SJCRH30 (cell line): Measurements from ENCODE around the gene PTBP3. TPM values are rescaled to one million over a fixed set of nuclear protein-coding genes. Genes with fewer than 3 reads are reported as not detected.
A peak's percentile ranks its signal among the peaks of the same experiment; 100 is the strongest.

ENCODE experiments used
- DNase-seq, 2 experiments: peaks; one replicate each; pipeline ENCODE4 v3.0.0-alpha.2; 2015 to 2020
- H3K27ac ChIP-seq: fragments of 250-450 bp; sonication (Bioruptor Pico); 2 replicates; pipeline ENCODE4 v1.5.1; 2020; ENCODE audit warnings: mild to moderate bottlenecking, moderate library complexity
- H3K27me3 ChIP-seq: fragments of 250-450 bp; sonication (Bioruptor Pico); 2 replicates; pipeline ENCODE4 v1.5.1; 2020; ENCODE audit warnings: mild to moderate bottlenecking, moderate library complexity
- H3K36me3 ChIP-seq: fragments of 250-450 bp; sonication (Bioruptor Pico); 2 replicates; pipeline ENCODE4 v1.5.1; 2020; ENCODE audit warnings: mild to moderate bottlenecking, moderate library complexity
- H3K4me1 ChIP-seq: fragments of 250-450 bp; sonication (Bioruptor Pico); 2 replicates; pipeline ENCODE4 v1.5.1; 2020; ENCODE audit warnings: mild to moderate bottlenecking, moderate library complexity
- H3K4me3 ChIP-seq: fragments of 250-450 bp; sonication (Bioruptor Pico); 2 replicates; pipeline ENCODE4 v1.5.1; 2020; ENCODE audit warnings: mild to moderate bottlenecking, moderate library complexity
- H3K9me3 ChIP-seq: fragments of 250-450 bp; sonication (Bioruptor Pico); replicated peaks from 2 replicates; pipeline ENCODE4 v1.5.1; 2020; ENCODE audit warnings: mild to moderate bottlenecking, moderate library complexity
- total RNA-seq: library from RNA; depleted of rRNA; stranded (reverse); fragments of >200 nt; shearing (Covaris generic); gene quantifications from 2 replicates; pipeline ENCODE4 v1.2.3, GENCODE V29; 2014

PTBP3 gene
- total RNA-seq, 1 experiment from 2014 or later: 73.0 TPM

- H3K4me1 ChIP-seq: peaks cover 15% of the 10 kb centered on the region
- peak in 1 of 2 experiments; percentile 43 for DNase-seq
- H3K27ac ChIP-seq: no peak overlapping the region
- no peaks in the 10 kb centered on the region for H3K27me3 ChIP-seq
- peaks cover 3% of the 10 kb centered on the region; the same call in 1 of the 2 replicates for H3K9me3 ChIP-seq
- H3K36me3 ChIP-seq: no peaks in the 10 kb centered on the region; the same call in 1 of the 2 replicates
- H3K4me3 ChIP-seq: no peak overlapping the region
Observed at GRCh38 chr9:112325127-112325526, 8.3 kb downstream of the PTBP3 start.

- Histone ChIP-seq H3K27ac (no peak overlapping the region), H3K27me3 (no peaks in the 10 kb centered on the region), H3K9me3 (peaks cover 3% of the 10 kb centered on the region; the same call in 1 of the 2 replicates), H3K4me3 (no peak overlapping the region), H3K4me1 (peaks cover 14% of the 10 kb centered on the region), H3K36me3 (no peaks in the 10 kb centered on the region; the same call in 1 of the 2 replicates)
- DNase-seq: no peak
Observed at GRCh38 chr9:112323378-112323854, 10.0 kb downstream of the PTBP3 start.

- Histone ChIP-seq H3K27ac (no peak overlapping the region), H3K4me1 (peaks cover 14% of the 10 kb centered on the region), H3K27me3 (no peaks in the 10 kb centered on the region), H3K4me3 (no peak overlapping the region), H3K36me3 (peaks cover 2% of the 10 kb centered on the region; the same call in 1 of the 2 replicates), H3K9me3 (peaks cover 3% of the 10 kb centered on the region; the same call in 1 of the 2 replicates)
- DNase-seq: no peak
Observed at GRCh38 chr9:112322701-112323377, 10.6 kb downstream of the PTBP3 start.

GRCh38 chr9:112316258-112316943, 17.0 kb downstream of the PTBP3 start:
- H3K36me3 ChIP-seq: peaks cover 5% of the 10 kb centered on the region
- H3K4me3 ChIP-seq: no peak overlapping the region
- H3K27me3 ChIP-seq: no peaks in the 10 kb centered on the region
- DNase-seq: no peak
- H3K27ac ChIP-seq: no peak overlapping the region
- H3K4me1 ChIP-seq: no peaks in the 10 kb centered on the region
- no peaks in the 10 kb centered on the region; the same call in 1 of the 2 replicates for H3K9me3 ChIP-seq

GRCh38 chr9:112315331-112316257, 17.8 kb downstream of the PTBP3 start:
- no peak overlapping the region for H3K4me3 ChIP-seq
- H3K27ac ChIP-seq: no peak overlapping the region
- no peaks in the 10 kb centered on the region; the same call in 1 of the 2 replicates for H3K9me3 ChIP-seq
- no peak for DNase-seq
- H3K36me3 ChIP-seq: peaks cover 5% of the 10 kb centered on the region
- H3K4me1 ChIP-seq: no peaks in the 10 kb centered on the region
- H3K27me3 ChIP-seq: no peaks in the 10 kb centered on the region

GRCh38 chr9:112312139-112312538, 21.3 kb downstream of the PTBP3 start:
- H3K4me3 ChIP-seq: no peak overlapping the region
- no peaks in the 10 kb centered on the region for H3K27me3 ChIP-seq
- no peak overlapping the region for H3K27ac ChIP-seq
- H3K9me3 ChIP-seq: no peaks in the 10 kb centered on the region
- H3K36me3 ChIP-seq: peaks cover 3% of the 10 kb centered on the region
- DNase-seq: no peak
- peaks cover 3% of the 10 kb centered on the region for H3K4me1 ChIP-seq

GRCh38 chr9:112311497-112311896, 21.9 kb downstream of the PTBP3 start:
- no peak for DNase-seq
- H3K4me1 ChIP-seq: peaks cover 3% of the 10 kb centered on the region
- H3K9me3 ChIP-seq: no peaks in the 10 kb centered on the region

GRCh38 chr9:112310826-112311225, 22.6 kb downstream of the PTBP3 start:
- Histone ChIP-seq H3K27me3 (no peaks in the 10 kb centered on the region), H3K4me1 (peaks cover 3% of the 10 kb centered on the region), H3K4me3 (no peak overlapping the region), H3K36me3 (peaks cover 3% of the 10 kb centered on the region; the same call in 1 of the 2 replicates), H3K9me3 (no peaks in the 10 kb centered on the region), H3K27ac (no peak overlapping the region)
- no peak for DNase-seq

More at GRCh38 chr9:112311497-112311896, 21.9 kb downstream of the PTBP3 start:
- Histone ChIP-seq H3K4me3 (no peak overlapping the region), H3K27me3 (no peaks in the 10 kb centered on the region), H3K36me3 (peaks cover 3% of the 10 kb centered on the region; the same call in 1 of the 2 replicates), H3K27ac (no peak overlapping the region)

- H3K36me3 ChIP-seq: no peaks in the 10 kb centered on the region
- H3K27ac ChIP-seq: no peak overlapping the region
- no peaks in the 10 kb centered on the region for H3K9me3 ChIP-seq
- no peak overlapping the region for H3K4me3 ChIP-seq
- peaks cover 3% of the 10 kb centered on the region for H3K4me1 ChIP-seq
- peak; percentile 52 to 63 for DNase-seq
- no peaks in the 10 kb centered on the region for H3K27me3 ChIP-seq
Observed at GRCh38 chr9:112308588-112308987, 24.8 kb downstream of the PTBP3 start.

GRCh38 chr9:112301420-112301819, 32.0 kb downstream of the PTBP3 start:
- Histone ChIP-seq H3K27me3 (no peaks in the 10 kb centered on the region), H3K36me3 (no peaks in the 10 kb centered on the region), H3K9me3 (no peaks in the 10 kb centered on the region), H3K4me1 (no peaks in the 10 kb centered on the region), H3K4me3 (no peak overlapping the region), H3K27ac (no peak overlapping the region)
- no peak for DNase-seq

GRCh38 chr9:112299514-112299913, 33.9 kb downstream of the PTBP3 start:
- H3K36me3 ChIP-seq: peaks cover 3% of the 10 kb centered on the region; the same call in 1 of the 2 replicates
- H3K27ac ChIP-seq: no peak overlapping the region
- no peak overlapping the region for H3K4me3 ChIP-seq
- H3K27me3 ChIP-seq: no peaks in the 10 kb centered on the region
- no peaks in the 10 kb centered on the region for H3K9me3 ChIP-seq
- DNase-seq: no peak
- H3K4me1 ChIP-seq: no peaks in the 10 kb centered on the region

GRCh38 chr9:112296929-112297328, 36.5 kb downstream of the PTBP3 start:
- 0 out of 2 replicates have a peak, but pooled peaks cover under 1% of the 10 kb centered on the region for H3K9me3 ChIP-seq
- no peaks in the 10 kb centered on the region for H3K27me3 ChIP-seq
- H3K27ac ChIP-seq: no peak overlapping the region
- no peaks in the 10 kb centered on the region for H3K4me1 ChIP-seq
- H3K36me3 ChIP-seq: peaks cover 13% of the 10 kb centered on the region
- DNase-seq: no peak
- H3K4me3 ChIP-seq: no peak overlapping the region

GRCh38 chr9:112295174-112295573, 38.2 kb downstream of the PTBP3 start:
- H3K9me3 ChIP-seq: peaks cover 6% of the 10 kb centered on the region; the same call in 1 of the 2 replicates
- no peaks in the 10 kb centered on the region for H3K4me1 ChIP-seq
- H3K27ac ChIP-seq: no peak overlapping the region
- DNase-seq: no peak
- no peaks in the 10 kb centered on the region for H3K27me3 ChIP-seq
- peaks cover 20% of the 10 kb centered on the region for H3K36me3 ChIP-seq
- no peak overlapping the region for H3K4me3 ChIP-seq

- Histone ChIP-seq H3K27me3 (no peaks in the 10 kb centered on the region), H3K36me3 (peaks cover 57% of the 10 kb centered on the region), H3K27ac (no peak overlapping the region), H3K9me3 (peaks cover 28% of the 10 kb centered on the region), H3K4me1 (no peaks in the 10 kb centered on the region), H3K4me3 (no peak overlapping the region)
- no peak for DNase-seq
Observed at GRCh38 chr9:112288029-112288428, 45.4 kb downstream of the PTBP3 start.
